Activated T-cell treated with anti-CD3 and anti-CD28 coated beads for 1 hour (primary cell): ENCODE data around the gene TULP1.
"Not testable (repeated sequence)": the region's sequence is repeated elsewhere in the genome, so short reads cannot be mapped to it uniquely, and the experiment has no call there.

Source experiments
- DNase-seq: peaks from one replicate; pipeline ENCODE4 v3.0.0-alpha.2; 2020; ENCODE audit warnings: low read depth

The TULP1 gene

DNA sequence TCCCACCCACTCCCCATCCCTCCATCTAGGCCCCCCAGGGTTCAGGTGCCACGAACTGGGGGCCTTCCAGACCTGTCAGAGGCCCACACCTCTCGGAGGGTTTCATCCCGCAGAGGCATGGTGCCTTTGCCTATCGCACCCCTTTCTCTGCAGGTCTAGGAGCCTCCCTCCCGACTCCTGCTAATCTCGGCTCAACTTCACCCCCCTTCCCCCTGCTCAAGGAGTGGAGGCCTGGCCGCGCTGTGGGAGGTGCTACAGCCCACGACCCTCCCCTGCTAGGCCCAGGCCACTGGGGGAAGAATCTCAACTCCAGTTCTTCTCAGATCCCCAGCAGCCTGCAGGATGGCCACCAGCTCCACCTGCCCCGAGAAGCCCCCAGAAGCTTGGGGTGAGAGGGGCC, at the start of gene TULP1:
TSS of gene TULP1 (minus strand) at position 157 of the 400 bp plus-strand sequence. CDS start at position 119, 38 bp downstream.
- no peak for DNase-seq

- DNase-seq: no peak
Observed at GRCh38 chr6:35562060-35562459, 49.4 kb upstream of the TULP1 start.

DNA sequence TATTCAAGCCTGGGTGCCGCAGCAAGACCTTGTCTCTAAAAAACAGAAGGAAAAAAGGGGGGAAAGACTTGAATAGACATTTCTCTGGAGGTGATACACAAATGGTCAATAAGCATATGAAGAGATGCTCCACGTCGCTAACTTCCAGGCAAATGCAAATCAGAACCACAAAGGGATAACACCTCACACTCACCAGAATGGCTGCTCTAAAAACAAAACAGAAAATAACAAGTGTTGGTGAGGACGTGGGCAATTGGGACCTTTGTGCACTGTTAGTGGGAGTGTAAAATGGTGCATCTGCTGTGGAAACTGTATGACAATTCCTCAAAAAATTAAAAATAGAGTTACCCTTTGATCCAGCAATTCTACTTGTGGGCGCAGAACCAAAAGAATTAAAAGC, 48.4 kb upstream of the TULP1 start:
- DNase-seq: no peak

GRCh38 chr6:35558571-35558970, 45.9 kb upstream of the TULP1 start:
- no peak for DNase-seq

DNA sequence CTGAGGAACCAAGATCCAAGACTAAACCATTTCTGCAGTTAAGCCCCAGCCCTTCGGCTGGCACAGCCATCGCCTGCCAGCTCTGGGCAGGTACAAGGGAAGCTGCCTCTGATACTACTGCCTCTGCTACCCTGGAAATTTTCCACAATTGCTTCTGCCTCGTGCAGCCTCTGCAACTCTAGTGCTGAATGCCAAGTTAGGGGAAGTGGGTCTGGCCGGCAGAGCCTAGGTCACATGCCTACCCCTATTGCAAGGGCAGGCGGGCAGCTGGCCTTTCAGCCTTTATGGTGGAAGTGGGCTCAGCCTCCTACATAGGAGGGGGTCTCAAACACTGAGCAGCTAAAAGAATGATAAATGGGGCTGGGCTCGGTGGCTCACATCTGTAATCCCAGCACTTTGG, 44.5 kb upstream of the TULP1 start:
- no peak for DNase-seq

DNA sequence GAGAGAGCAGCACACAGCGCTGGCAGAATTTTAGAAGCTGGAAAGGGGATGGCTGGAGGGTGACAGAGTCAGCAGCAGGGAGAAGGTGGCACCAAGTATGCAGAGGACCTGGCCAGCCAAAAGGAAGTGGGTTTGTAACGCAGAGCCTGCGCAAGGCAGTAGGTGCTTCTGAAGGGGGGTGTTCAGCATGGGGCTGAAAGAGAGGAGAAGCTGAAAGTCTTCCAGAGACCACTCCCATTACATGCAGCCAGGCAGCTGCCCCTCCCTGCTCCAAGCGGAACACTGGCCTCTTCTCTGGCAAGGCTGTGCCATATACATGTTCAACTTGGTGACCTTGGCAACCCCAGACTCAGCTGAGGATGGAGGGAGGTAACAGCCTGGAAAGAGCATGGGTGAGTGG, 42.1 kb upstream of the TULP1 start:
- no peak for DNase-seq

DNA sequence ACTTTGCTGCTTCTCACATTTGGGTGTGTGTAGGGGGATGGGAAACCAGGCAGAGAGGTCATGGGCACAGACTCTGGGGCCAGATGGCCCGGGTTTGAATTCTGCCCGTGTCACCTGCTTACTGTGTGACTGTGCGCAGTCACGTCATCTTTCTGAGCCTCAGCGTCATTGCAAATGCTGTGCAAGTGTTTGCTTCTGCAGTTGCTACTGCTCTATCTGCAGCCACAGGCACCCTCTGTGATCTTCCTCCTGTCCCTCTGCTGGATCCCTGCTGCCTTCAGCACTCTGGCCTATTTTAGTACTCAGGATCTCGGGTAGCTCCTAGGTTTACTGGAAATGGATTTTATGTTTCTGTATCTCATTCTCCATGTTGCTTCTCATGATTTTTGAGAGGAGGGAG, 40.6 kb upstream of the TULP1 start:
- no peak for DNase-seq

DNA sequence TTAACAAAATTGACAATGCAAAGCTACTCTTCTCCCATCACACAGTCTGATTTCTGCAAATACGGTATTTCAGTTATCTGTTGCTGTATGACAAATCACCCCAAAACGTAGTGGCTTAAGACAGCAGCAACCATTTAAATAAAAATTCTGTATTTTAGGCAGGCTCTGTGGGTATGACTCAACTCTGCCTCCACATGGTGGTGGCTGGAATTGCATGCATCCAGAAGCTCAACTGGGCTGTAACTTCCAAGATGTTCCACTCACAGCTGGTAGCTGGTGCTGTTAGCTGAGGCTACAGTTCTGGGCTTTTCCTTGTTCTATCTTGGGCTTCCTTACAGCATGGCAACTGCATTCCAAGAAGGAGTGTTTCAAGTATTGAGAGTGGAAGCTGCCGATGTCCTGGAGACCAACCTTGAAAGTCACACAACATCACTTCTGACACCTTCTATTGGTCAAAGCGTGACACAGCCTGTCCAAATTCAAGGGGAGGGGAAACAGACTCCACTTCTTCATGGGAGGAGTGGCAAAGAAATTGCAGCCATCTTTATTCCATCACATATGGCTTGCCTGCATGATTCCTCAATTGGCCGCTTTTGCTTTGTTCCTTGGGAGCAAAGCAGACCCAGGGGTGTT, 39.7 kb upstream of the TULP1 start:
- DNase-seq: peak; percentile 57

DNA sequence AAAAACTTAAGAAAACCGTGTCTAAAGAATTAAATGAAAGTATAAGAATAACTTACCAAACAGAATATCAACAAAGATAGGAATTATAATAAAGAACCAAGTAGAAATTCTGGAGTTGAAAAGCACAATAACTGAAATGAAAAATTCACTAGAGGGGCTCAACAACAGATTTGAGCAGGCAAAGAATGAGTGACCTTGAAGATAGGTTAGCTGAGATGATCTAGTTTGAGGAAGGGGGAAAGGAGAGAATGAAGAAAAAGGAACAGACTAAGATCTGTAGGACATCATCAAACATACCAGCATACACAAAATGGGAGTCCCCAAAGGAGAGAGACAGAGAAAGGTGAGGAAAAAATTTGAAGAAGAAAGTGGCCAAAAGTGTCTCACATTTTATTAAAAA, 37.7 kb upstream of the TULP1 start:
- DNase-seq: no peak

- no peak for DNase-seq
Observed at GRCh38 chr6:35547676-35548075, 35.0 kb upstream of the TULP1 start.

GRCh38 chr6:35544769-35545361, 32.2 kb upstream of the TULP1 start:
- DNase-seq: no peak

GRCh38 chr6:35543459-35544193, 30.9 kb upstream of the TULP1 start:
- no peak for DNase-seq

DNA sequence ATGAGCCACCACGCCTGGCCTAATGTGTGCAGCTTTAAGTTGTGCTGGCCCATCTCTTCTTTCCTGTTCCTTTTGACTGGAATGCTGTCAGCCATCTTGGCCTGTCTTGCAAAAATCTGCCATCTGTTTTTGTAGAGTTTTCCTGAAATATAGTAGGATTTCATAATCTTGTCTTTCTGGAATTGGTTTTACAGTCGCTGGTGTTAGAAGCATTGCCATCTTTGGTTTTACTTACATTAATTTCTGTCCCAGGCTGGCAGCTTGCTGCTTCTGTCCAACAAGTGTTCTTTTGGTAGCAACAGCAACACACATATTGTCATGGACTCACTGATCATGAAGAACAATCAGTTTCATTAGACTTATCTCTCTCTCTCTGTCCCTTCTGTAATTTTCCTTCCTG, 29.1 kb upstream of the TULP1 start:
- no peak for DNase-seq

DNA sequence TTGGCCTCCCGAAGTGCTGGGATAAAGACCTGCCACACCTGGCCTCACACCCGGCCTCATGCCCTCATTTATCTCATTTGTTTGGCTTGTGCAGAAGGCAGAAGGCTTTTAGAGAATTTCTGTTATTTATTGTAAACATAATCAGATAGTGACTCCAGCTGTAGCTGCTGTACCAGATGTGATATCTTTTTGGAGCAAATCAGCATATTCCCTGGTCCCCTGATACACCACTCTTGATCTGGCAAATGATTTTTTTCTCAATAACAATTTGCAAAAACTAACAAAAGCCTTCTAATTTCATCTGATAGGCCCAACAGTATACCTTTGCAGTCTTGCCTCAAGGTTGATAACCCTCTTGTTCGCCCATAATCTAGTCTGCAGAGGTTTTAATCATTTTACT, 26.5 kb upstream of the TULP1 start:
- DNase-seq: no peak

DNA sequence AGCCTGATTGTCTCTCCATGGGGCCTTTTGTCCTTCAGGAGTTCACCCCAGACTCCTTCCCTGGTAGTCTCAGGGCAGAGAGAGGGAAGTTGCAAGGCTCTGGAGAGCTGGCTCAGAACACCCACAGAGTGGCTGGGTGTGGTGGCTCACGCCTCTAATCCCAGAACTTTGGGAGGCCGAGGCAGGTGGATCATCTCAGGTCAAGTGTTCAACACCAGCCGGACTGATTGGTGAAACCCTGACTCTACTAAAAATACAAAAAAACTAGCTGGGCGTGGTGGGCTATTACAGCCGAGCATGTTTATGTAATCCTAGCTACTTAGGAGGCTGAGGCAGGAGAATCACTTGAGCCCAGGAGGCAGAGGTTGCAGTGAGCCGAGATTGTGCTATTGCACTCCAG, 23.2 kb upstream of the TULP1 start:
- DNase-seq: not testable (repeated sequence)

GRCh38 chr6:35534407-35535170, 21.9 kb upstream of the TULP1 start:
- DNase-seq: no peak

DNA sequence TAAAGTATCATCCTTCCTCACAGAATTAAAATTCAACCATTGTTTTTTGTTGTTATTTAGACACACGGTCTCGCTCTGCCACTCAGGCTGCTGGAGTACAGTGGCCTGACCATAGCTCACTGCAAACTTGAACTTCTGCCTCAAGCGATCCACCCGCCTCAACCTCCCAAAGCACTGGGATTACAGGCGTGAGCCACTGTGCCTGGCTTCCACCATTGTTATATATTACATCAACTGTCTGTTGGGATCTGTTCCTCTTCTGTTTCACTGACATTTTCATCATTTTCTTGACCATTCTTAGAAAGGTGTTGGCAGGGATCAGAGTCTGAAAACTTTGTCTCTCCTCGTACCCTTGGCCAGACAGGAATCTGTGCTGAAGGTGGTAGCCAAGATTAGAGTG, 21.3 kb upstream of the TULP1 start:
- no peak for DNase-seq

- DNase-seq: no peak
Observed at GRCh38 chr6:35532126-35532525, 19.4 kb upstream of the TULP1 start.

DNA sequence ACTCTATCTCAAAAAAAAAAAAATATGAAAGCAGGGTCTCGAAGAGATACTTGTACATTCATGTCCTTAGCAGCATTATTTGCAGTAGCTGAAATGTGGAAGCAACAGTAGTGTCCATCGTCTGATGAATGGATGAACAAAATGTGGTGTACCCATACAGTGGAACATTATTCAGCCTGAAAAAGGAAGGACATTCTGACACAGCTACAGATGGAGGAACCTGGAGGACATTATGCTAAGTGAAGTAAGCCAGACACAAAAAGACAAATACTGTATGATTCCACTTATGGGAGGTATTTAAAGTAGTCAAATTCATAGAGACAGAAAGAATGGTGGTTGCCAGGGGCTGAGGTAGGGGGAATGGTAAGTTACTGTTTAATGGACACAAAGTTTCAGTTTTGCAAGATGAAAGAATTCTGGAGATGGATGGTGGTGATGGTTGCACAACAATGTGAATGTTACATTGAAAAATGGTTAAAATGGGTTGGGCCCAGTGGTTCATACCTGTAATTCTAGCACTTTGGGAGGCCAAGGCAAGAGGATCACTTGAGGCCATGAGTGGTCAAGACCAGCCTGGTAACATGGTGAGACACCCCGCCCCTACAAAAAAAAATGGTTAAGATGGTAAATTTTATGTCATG, 11.8 kb upstream of the TULP1 start:
- no peak for DNase-seq

DNA sequence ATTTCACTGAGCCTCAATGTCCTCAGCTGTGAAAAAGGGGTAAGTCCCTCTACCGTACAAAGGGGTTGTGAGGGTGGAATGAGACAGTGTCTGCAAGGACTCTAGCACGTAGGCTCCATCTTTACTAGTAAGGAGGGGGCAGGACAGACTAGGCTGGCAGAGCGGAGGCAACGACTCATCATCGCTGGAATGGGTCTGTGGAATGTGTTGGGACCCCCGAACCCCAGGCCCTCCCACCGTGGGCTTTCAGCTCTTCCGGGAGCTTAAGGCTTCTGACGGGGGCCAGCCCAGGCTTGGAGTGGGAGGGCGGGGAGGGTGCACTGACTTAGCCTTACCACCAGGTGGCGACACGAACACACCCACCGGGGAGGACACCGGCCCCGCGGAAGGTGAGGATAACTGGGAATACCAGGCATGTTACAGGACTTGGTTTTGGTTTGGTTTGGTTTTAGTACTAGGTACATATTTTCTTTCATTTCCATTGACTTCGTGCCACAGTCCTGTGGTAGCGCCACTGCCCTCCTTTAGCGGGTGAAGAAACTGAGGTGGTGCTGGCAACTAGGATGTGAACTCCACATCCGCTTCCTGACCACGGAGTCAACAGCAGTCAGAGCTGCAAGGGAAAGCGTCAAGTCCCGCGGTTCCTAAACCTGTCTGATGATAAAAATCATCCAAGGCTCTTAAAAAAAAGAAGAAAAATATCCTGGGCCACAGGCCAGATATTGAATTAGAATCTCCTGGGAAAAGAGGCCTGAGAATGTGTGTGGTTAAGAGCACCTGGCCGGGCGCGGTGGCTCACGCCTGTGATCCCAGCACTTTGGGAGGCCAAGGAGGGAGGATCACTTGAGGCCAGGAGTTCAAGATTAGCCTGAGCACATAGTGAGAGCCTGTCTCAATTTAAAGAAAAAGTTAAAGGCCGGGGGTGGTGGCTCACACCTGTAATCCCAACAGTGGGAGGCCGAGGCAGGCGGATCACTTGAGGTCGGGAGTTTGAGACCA, 10.3 kb upstream of the TULP1 start:
- peak; percentile 73 for DNase-seq

DNA sequence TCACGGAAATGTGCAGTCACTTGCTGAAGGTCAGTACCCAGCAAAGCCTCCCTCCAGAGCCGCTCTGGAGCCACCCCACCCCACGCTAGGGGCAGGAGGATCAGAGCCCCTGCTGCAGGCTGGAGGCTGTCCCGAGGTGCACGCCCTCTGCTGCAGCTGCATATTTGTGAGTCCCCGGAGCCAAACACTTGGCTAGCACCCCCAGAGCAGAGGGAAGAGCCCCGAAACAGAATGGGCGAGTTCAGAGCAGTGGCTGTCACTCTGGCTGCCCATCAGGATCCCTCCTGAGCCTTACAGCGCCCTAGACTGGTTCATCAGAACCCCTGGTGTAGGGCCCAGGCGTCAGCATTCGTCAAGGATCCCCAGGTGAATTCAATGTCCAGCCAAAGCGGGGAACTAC, 9.5 kb upstream of the TULP1 start:
- no peak for DNase-seq
